Stimulated activated naive CD8-positive, alpha-beta T cell treated with anti-CD3 and anti-CD28 coated beads, Interleukin-15, Interleukin-2, amounts not matched to agents 100 U/mL and 50 U/mL, for 24 hours (primary cell): ENCODE measurements around the gene C5AR1.
"Not testable (repeated sequence)": the region's sequence is repeated elsewhere in the genome, so short reads cannot be mapped to it uniquely, and the experiment has no call there.

Experiments
- ATAC-seq: fragments of 150-1000 bp; cut with Tn5 transposase; one replicate; pipeline ENCODE4 v1.10.0; 2021
- DNase-seq: peaks from one replicate; pipeline ENCODE4 v3.0.0; 2021

Gene C5AR1

DNA sequence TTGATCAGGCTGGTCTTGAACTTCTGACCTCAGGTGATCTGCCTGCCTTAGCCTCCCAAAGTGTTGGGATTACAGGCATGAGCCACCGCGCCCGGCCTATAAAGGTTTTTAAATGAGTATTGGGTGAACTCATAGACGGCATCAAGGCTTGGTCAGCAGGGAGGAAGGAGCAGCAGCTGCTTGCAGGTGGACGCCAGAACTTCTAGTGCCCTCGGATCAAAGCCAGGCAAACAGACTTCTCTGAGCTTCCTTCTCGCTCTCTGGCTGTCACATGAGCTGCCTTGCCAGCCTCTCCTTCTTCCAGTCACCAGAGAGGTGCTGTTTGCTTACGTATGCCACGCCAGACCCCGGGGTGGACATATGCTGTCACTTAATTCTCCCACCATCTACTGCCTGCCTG is 55.8 kb downstream of the C5AR1 start:
- not testable (repeated sequence) for ATAC-seq, DNase-seq

DNA sequence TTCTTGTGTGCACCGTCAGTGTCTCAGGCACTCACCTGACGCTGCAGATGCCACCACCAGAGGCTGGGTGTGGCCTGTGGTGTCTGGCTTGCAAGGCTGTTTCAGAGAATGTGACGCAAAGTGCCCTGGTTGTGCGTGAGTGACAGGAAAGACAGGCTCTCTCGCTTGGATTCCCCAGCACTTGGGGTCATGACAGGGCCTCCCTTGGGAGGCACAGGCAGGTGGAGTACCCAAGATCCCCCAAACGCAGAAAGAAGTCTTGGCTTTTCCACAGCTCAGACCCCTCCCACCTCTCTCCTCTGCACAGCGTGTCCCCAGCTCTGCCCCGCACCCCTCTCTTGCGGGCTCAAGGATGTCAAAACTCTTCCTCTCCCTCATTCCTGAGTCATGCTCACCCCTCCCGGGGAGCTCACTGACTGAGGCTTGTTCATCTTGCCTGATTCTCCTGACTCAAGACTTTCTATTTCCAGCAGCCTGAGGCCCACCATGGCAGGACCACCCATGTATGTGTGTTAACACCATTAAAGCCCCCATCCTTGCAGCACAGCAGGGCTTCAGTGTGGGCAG is 60.5 kb downstream of the C5AR1 start:
- DNase-seq (no peak), ATAC-seq (no peak)

DNA sequence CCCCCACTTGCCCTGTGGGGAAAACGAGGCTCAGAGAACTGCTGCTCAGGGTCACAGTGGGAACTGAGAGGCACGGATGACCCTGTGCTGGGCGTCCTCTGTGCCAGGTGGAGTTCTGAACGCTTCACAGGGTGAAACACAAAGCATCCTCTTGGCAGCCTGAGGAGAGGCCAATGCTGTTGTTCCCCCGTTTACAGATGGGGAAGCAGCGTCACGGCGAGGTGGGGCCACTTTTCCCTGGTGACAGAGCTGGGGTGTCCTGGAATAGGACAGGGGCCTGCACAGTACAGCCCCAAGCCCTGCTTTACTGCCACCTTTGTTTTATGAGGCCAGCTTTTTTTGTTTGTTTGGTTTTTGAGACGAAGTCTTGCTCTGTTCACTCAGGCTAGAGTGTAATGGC is 61.6 kb downstream of the C5AR1 start:
- DNase-seq (no peak), ATAC-seq (no peak)
